HFF-Myc (cell line): ENCODE measurements around the gene KCNMA1.

Experiments used
- DNase-seq: peaks from one replicate; pipeline ENCODE4 v3.0.0-alpha.2; 2011; ENCODE audit warnings: low read depth; ENCODE audit errors: extremely low read depth
- H3K4me3 ChIP-seq: replicated peaks from 2 replicates; pipeline ENCODE4 v1.5.1; 2011; ENCODE audit warnings: low read depth, mild to moderate bottlenecking, control low read depth, low read length
- TF ChIP-seq, protein P1 (sequence below): IDR thresholded peaks from 2 replicates; pipeline ENCODE4 v1.5.1; 2012; ENCODE audit warnings: mild to moderate bottlenecking, low read depth, low read length, control low read depth; ENCODE audit errors: missing control alignments

The KCNMA1 gene

DNA sequence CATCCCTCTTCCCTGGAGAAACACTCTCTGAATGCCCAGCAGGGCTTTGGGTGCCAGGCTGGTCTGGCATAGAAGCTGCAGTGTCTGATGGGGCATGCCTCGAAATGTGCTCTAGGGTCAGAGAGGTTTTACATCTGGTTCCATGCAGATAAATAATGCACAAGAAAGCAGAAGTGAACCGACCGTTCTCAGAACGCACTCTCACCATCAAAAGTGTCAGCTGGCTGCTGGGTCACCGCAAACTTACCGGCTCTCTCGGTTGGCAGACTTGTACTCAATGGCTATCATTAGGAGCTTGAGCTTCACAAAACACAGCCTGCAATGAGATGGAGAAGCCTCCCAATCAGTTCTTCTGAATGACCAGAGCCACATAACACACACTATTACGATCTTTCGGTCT is 610.0 kb downstream of the KCNMA1 start:
- no peak for DNase-seq
- no peak overlapping the region for H3K4me3 ChIP-seq
- TF ChIP-seq, protein P1, sequence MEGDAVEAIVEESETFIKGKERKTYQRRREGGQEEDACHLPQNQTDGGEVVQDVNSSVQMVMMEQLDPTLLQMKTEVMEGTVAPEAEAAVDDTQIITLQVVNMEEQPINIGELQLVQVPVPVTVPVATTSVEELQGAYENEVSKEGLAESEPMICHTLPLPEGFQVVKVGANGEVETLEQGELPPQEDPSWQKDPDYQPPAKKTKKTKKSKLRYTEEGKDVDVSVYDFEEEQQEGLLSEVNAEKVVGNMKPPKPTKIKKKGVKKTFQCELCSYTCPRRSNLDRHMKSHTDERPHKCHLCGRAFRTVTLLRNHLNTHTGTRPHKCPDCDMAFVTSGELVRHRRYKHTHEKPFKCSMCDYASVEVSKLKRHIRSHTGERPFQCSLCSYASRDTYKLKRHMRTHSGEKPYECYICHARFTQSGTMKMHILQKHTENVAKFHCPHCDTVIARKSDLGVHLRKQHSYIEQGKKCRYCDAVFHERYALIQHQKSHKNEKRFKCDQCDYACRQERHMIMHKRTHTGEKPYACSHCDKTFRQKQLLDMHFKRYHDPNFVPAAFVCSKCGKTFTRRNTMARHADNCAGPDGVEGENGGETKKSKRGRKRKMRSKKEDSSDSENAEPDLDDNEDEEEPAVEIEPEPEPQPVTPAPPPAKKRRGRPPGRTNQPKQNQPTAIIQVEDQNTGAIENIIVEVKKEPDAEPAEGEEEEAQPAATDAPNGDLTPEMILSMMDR, result no peak

GRCh38 chr10:77027141-77027540 is 610.5 kb downstream of the KCNMA1 start:
- no peak overlapping the region for H3K4me3 ChIP-seq
- DNase-seq, result no peak
- TF ChIP-seq, protein P1, result no peak

GRCh38 chr10:77026148-77026547 is 611.5 kb downstream of the KCNMA1 start:
- no peak overlapping the region for H3K4me3 ChIP-seq
- no peak for DNase-seq
- TF ChIP-seq, protein P1, result no peak

DNA sequence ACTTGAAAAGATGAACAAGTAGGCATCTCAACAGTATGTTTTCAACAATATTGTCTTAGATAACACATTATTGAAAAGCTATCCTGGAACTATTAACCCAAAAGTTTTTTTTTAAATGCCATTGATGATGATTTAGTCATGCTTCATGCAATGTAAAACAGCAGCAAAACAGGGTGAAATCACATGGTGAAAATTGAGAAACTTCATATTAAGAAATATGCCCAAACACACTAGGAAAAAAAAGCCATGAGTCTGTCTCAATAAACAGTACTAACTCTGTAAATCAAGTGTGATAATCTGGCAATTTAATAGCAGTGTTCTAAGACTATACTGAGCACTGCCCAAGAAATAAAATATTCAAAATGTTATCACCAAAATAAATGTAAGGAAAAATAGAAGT is 613.1 kb downstream of the KCNMA1 start:
- DNase-seq, result no peak
- TF ChIP-seq, protein P1, result no peak
- no peak overlapping the region for H3K4me3 ChIP-seq

GRCh38 chr10:77023396-77023795 is 614.2 kb downstream of the KCNMA1 start:
- H3K4me3 ChIP-seq, result no peak overlapping the region
- DNase-seq, result no peak
- TF ChIP-seq, protein P1, result no peak

GRCh38 chr10:77022671-77023070 is 614.9 kb downstream of the KCNMA1 start:
- no peak overlapping the region for H3K4me3 ChIP-seq
- DNase-seq, result no peak
- TF ChIP-seq, protein P1, result no peak

GRCh38 chr10:77021966-77022490 is 615.6 kb downstream of the KCNMA1 start:
- DNase-seq, result no peak
- no peak overlapping the region for H3K4me3 ChIP-seq
- TF ChIP-seq, protein P1, result no peak
